GM13976 (cell line): ENCODE data around the gene TTLL5.
A peak's percentile ranks its signal among the peaks of the same experiment; 100 is the strongest.

Experiments used
- DNase-seq: peaks from one replicate; pipeline ENCODE4 v3.0.0; 2012; ENCODE audit warnings: low spot score
- in situ Hi-C: fragments of 300-500 bp; cut with MboI; formaldehyde crosslinking; loops from one replicate; pipeline ENCODE4 v1.12.0; 2022; ENCODE audit warnings: low sequenced_read_pairs, mixed read lengths, inconsistent platforms; ENCODE audit not compliant: unreplicated experiment
- TF ChIP-seq, protein P1 (sequence below): IDR thresholded peaks from 2 replicates; pipeline ENCODE4 v1.5.1; 2012; ENCODE audit warnings: borderline replicate concordance, mild to moderate bottlenecking; ENCODE audit not compliant: insufficient read depth; ENCODE audit errors: extremely low read depth, missing control alignments, control extremely low read depth

TTLL5 gene

GRCh38 chr14:75711105-75711795, 50.2 kb downstream of the TTLL5 start:
- TF ChIP-seq, protein P1, sequence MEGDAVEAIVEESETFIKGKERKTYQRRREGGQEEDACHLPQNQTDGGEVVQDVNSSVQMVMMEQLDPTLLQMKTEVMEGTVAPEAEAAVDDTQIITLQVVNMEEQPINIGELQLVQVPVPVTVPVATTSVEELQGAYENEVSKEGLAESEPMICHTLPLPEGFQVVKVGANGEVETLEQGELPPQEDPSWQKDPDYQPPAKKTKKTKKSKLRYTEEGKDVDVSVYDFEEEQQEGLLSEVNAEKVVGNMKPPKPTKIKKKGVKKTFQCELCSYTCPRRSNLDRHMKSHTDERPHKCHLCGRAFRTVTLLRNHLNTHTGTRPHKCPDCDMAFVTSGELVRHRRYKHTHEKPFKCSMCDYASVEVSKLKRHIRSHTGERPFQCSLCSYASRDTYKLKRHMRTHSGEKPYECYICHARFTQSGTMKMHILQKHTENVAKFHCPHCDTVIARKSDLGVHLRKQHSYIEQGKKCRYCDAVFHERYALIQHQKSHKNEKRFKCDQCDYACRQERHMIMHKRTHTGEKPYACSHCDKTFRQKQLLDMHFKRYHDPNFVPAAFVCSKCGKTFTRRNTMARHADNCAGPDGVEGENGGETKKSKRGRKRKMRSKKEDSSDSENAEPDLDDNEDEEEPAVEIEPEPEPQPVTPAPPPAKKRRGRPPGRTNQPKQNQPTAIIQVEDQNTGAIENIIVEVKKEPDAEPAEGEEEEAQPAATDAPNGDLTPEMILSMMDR = peak; percentile 55
- in situ Hi-C loops = loop anchor here (10.0 to 25.0 kb wide), 2 partner anchors 274 to 651 kb away; partner anchors contain the start of genes IFT43 and TGFB3
- DNase-seq = peak; percentile 28

DNA sequence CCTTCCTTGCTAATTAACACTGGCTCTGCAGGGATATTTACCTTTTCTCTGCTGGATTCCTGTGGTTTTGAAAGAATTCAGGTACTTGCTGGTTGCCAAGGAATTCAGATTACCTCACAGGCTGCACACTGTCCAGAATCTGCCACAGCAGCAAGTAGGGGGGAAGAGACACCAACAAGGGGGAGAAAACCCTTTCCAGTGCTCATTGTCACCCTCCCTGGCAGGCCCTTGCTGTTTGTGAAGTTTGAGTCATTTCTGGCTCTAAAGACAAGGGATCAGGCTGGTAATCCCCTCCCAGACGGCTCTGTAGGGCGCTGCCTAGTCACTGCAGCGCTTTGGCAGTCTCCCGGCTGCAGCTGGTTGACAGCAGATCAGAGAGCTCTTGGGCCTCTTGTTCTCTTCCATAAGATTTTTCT, 50.8 kb downstream of the TTLL5 start:
- in situ Hi-C loops = loop anchor here (10.0 to 25.0 kb wide), 2 partner anchors 273 to 650 kb away; partner anchors contain the start of genes IFT43 and TGFB3
- peak; percentile 13 for DNase-seq

DNA sequence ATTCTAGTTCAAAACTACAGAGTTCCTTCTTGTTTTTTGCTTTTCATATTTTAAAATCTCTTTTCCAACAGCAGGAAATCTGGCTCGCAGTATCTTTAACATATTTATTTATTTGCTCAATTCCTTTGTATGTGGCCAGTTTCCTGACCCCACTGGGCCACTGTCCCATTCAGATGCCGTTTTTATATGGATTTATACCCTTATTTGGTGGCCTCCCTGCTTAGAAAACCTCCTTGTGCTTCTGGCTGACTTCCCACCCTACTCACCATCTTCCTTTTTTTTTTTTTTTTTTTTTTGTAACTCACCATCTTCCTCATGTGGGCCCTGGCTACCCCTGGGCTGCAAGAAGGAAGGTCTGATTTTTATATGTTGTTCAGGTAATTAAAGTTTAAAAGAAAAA, 53.9 kb downstream of the TTLL5 start:
- TF ChIP-seq, protein P1 = no peak

More for the DNA sequence above, 50.8 kb downstream of the TTLL5 start:
- TF ChIP-seq, protein P1 = no peak

GRCh38 chr14:75715926-75716780, 55.1 kb downstream of the TTLL5 start:
- DNase-seq = no peak
- TF ChIP-seq, protein P1 = no peak
- in situ Hi-C loops = loop anchor here (10.0 to 25.0 kb wide), 2 partner anchors 269 to 646 kb away; partner anchors contain the start of genes IFT43 and TGFB3

More for the DNA sequence above, 53.9 kb downstream of the TTLL5 start:
- in situ Hi-C loops = loop anchor here (10.0 to 25.0 kb wide), 2 partner anchors 270 to 647 kb away; partner anchors contain the start of genes IFT43 and TGFB3
- DNase-seq = no peak

- DNase-seq = no peak
- TF ChIP-seq, protein P1 = no peak
- in situ Hi-C loops = loop anchor here (10.0 to 25.0 kb wide), 2 partner anchors 267 to 645 kb away; partner anchors contain the start of genes IFT43 and TGFB3
Measured at GRCh38 chr14:75717729-75718128, 56.7 kb downstream of the TTLL5 start.

- DNase-seq = no peak
- in situ Hi-C loops = loop anchor here (10.0 to 25.0 kb wide), 2 partner anchors 267 to 644 kb away; partner anchors contain the start of genes IFT43 and TGFB3
- TF ChIP-seq, protein P1 = no peak
Measured at GRCh38 chr14:75718199-75718598, 57.2 kb downstream of the TTLL5 start.
